Subcutaneous abdominal adipose tissue (tissue), 5 donors: Measurements from ENCODE around the gene MRPL44.

Experiments used
- H3K27ac ChIP-seq: one replicate; pipeline ENCODE4 v1.7.0; 2013; ENCODE audit warnings: low read depth, mild to moderate bottlenecking, inconsistent platforms, low read length, moderate library complexity
- H3K27me3 ChIP-seq, 5 donors: one replicate each; pipeline ENCODE4 v1.7.0; 2013; ENCODE audit warnings: low read length in 5 of 5, inconsistent platforms in 1 of 5; ENCODE audit not compliant: control insufficient read depth in 5 of 5, insufficient read depth in 4 of 5
- H3K36me3 ChIP-seq, 5 donors: one replicate each; pipeline ENCODE4 v1.7.0; 2013; ENCODE audit warnings: low read length in 5 of 5; ENCODE audit not compliant: control insufficient read depth in 5 of 5, insufficient read depth in 5 of 5
- H3K4me1 ChIP-seq, 5 donors: one replicate each; pipeline ENCODE4 v1.7.0; 2013; ENCODE audit warnings: low read length in 5 of 5, mild to moderate bottlenecking in 3 of 5, moderate library complexity in 1 of 5; ENCODE audit not compliant: control insufficient read depth in 5 of 5, insufficient read depth in 5 of 5
- H3K4me3 ChIP-seq, 5 donors: one replicate each; pipeline ENCODE4 v1.7.0; 2013; ENCODE audit warnings: low read length in 5 of 5, low read depth in 1 of 5
- H3K9ac ChIP-seq, 5 donors: one replicate each; pipeline ENCODE4 v1.7.0; 2013; ENCODE audit warnings: low read length in 5 of 5, mild to moderate bottlenecking in 4 of 5, moderate library complexity in 3 of 5
- H3K9me3 ChIP-seq, 5 donors: one replicate each; pipeline ENCODE4 v1.7.0; 2013; ENCODE audit warnings: low read length in 5 of 5; ENCODE audit not compliant: control insufficient read depth in 5 of 5
- donor health status: healthy.
- donor health status: healthy.
- donor health status: healthy.
- donor health status: healthy.
- donor health status: healthy.

The MRPL44 gene

GRCh38 chr2:223945755-223946154 lies 11.5 kb upstream of the MRPL44 start:
- Histone ChIP-seq H3K27me3 (no peaks in the 10 kb centered on the region), H3K4me1 (peaks cover 5 to 34% (median 28%) of the 10 kb centered on the region in 5 donors), H3K4me3 (peak overlapping the region in 3 of 5 donors; percentile 56 to 96 (median 78)), H3K9me3 (no peaks in the 10 kb centered on the region), H3K36me3 (no peaks in the 10 kb centered on the region), H3K27ac (peak overlapping the region; percentile 93), H3K9ac (no peak overlapping the region)

- Histone ChIP-seq H3K36me3 (no peaks in the 10 kb centered on the region), H3K9me3 (no peaks in the 10 kb centered on the region), H3K4me1 (peaks cover 5 to 31% (median 20%) of the 10 kb centered on the region in 5 donors), H3K27ac (no peak overlapping the region), H3K9ac (no peak overlapping the region), H3K4me3 (no peak overlapping the region), H3K27me3 (no peaks in the 10 kb centered on the region)
Measured at GRCh38 chr2:223947711-223948205, 9.5 kb upstream of the MRPL44 start.

DNA sequence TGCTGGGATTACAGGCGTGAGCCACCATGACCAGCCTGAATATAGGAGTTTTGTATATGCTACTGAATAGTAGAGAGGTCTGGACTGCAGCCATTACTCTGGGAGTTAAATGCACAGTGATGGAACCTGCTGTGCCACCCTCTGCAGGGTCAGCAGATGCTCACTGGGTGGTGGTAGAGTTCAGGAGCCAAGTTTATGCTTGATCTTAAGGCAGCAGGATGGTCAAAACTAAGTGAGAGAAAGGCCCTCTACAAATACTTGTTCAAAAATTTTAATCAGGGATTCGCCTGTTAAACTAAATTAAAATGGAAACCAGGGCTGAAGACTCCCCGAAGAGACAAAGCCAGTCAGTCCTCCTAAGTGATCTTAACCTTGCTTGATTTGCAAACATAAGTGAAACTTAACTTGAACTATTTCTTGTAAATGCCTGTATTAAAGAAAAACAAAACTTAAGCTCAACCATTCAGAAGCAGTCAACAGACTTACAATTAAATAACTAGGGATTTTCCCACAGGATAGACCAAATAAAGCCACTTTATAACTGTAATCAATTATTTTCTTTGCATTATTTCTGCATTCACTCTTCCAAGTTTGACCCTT lies 7.9 kb upstream of the MRPL44 start:
- H3K27ac ChIP-seq = no peak overlapping the region

DNA sequence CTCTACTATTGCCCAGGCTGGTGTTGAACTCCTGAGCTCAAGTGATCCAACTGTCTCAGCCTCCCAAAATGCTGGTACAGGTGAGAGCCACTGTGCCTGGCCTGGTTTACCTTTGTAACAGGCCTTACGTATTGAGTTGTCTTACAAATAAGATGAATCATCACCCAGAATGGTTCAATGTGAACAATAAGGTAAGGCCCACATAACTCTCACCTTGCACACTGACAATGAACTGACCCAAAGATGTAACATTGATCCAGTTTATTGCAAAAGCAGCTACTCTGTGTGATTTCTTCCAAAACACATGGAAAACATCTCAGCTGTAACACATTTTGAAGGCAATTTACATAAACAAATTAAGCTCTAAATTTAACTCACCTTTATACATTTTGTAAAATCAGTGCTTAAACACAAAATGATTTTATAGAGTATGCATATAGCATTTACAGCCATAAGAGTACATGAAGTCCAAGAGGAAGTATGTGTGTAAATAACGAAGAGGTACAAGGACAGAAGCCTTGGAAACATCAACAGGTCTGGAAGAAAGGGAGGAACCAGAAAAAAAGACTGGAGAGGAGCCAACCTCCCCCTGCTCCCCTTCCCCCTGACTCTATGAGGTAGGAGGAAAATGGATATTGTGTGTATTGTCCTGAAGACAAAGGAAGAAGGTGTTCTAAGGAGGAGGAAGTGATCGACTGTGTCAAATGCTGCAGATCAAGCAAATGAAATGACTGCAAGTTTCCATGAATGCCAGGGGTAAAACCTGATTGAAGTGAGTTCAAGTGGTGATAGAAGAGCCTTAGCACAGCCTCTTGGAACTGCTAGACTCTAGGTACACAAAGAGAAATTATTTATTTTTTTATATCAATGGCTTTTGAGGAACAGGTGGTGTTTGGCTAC lies 6.6 kb upstream of the MRPL44 start:
- no peaks in the 10 kb centered on the region for H3K36me3 ChIP-seq
- no peak overlapping the region for H3K27ac ChIP-seq
- no peak overlapping the region for H3K4me3 ChIP-seq
- peaks cover 0 to 14% (median 1%) of the 10 kb centered on the region in 5 donors for H3K4me1 ChIP-seq
- no peaks in the 10 kb centered on the region for H3K9me3 ChIP-seq
- H3K27me3 ChIP-seq = no peaks in the 10 kb centered on the region
- H3K9ac ChIP-seq = no peak overlapping the region

More for the DNA sequence above, 7.9 kb upstream of the MRPL44 start:
- Histone ChIP-seq H3K36me3 (no peaks in the 10 kb centered on the region), H3K4me3 (no peak overlapping the region), H3K27me3 (no peaks in the 10 kb centered on the region), H3K4me1 (peaks cover 0 to 18% (median 10%) of the 10 kb centered on the region in 5 donors), H3K9me3 (no peaks in the 10 kb centered on the region), H3K9ac (no peak overlapping the region)

DNA sequence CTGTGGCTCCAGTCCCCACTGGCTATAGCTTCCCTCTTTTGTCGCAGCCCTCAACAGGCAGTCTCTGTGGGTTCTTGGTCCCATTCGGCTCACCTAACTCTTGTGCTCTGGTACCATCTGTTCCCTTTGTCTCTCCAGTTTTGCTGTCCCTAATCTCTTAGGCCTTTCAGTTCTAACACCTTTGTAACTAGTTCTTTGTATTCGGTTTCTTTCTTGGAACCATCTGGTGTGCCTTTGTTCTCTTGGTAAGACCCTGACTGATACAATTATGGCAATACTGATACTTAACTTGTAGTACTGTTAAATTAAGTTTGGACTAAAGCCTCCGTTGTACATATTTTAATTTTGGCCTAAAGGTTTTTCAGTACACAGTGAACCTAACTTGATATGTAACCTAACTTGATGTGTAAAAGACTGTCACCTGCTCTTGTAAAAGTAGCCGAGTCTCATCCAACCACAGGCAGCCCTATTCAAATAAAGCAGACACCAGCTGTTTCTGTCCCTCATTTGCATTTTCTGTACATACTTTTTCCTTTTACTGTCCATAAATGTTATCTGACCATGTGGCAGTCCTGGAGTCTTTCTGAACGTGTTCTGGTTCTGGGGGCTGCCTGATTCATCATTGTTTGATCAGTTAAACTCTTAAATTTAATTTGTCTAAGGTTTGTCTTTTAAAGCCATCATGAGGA lies 4.8 kb upstream of the MRPL44 start:
- H3K9ac ChIP-seq = no peak overlapping the region
- no peak overlapping the region for H3K27ac ChIP-seq
- H3K9me3 ChIP-seq = no peaks in the 10 kb centered on the region
- peaks cover 0 to 18% (median 8%) of the 10 kb centered on the region in 5 donors for H3K4me1 ChIP-seq
- no peaks in the 10 kb centered on the region for H3K27me3 ChIP-seq
- no peaks in the 10 kb centered on the region for H3K36me3 ChIP-seq
- H3K4me3 ChIP-seq = no peak overlapping the region

DNA sequence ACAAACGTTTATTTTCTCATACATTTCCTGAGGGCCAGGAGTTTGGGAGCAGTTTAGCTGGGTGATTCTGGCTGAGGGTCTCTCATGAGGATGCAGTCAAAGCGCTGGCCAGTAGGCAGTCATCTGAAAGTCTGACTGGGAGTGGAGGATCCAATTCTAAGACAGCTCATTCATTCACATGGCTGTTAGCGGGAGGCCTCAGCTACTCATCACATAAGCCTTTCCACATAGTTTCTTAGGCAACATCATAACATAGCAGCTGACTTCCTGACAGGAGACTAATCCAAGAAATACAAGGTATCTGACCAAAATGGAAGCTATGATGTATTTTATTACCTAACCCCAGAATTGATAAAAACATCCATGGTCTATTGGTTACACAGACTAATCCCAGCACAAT lies 2.9 kb upstream of the MRPL44 start:
- Histone ChIP-seq H3K4me1 (peaks cover 0 to 35% (median 25%) of the 10 kb centered on the region in 5 donors), H3K27ac (no peak overlapping the region), H3K36me3 (no peaks in the 10 kb centered on the region), H3K27me3 (no peaks in the 10 kb centered on the region), H3K9me3 (no peaks in the 10 kb centered on the region), H3K9ac (no peak overlapping the region), H3K4me3 (no peak overlapping the region)

DNA sequence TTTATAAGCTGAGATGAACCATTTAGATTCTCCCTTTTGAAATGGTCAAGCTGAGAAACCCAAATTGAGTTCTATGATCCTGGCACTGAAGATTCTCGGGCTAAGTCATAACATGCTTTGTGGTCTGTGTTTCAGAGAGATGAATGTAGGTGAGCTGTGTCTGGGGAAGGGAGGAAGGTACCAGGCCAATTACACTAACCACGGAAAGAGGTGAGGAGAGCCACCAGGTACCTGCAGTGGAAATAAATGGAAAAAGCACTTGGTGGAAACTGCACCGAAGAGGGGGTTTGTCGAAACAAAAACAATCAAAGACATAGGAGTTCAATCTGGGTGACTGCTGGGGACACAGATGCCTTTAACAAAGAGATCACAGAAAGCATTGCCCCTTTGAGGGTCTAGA lies 963 bp upstream of the MRPL44 start:
- H3K27ac ChIP-seq = peak overlapping the region; percentile 89
- peak overlapping the region in 3 of 5 donors; percentile 88 to 95 (median 94) for H3K4me3 ChIP-seq
- H3K4me1 ChIP-seq = peaks cover 5 to 49% (median 43%) of the 10 kb centered on the region in 5 donors
- H3K9ac ChIP-seq = peak overlapping the region; percentile 51 to 93 (median 71)
- peaks cover 3 to 10% (median 5%) of the 10 kb centered on the region in 5 donors for H3K36me3 ChIP-seq
- H3K27me3 ChIP-seq = no peaks in the 10 kb centered on the region
- no peaks in the 10 kb centered on the region for H3K9me3 ChIP-seq

DNA sequence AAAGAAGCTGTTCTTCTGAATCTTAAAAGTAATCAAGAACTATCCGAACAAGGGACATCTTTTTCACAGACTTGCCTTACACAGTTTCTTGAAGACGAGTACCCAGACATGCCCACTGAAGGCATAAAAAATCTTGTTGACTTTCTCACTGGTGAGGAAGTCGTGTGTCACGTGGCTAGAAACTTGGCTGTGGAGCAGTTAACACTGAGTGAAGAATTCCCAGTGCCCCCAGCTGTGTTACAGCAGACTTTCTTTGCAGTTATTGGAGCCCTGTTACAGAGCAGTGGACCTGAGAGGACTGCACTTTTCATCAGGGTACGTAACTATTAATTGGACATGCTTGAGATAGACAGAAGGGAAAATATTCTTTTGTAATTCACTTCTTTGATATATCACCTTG lies 2.4 kb downstream of the MRPL44 start:
- Histone ChIP-seq H3K27me3 (no peaks in the 10 kb centered on the region), H3K4me1 (peaks cover 5 to 67% (median 55%) of the 10 kb centered on the region in 5 donors), H3K36me3 (peaks cover 5 to 17% (median 14%) of the 10 kb centered on the region in 5 donors), H3K9me3 (no peaks in the 10 kb centered on the region), H3K9ac (peak overlapping the region in 4 of 5 donors; percentile 33 to 98 (median 50)), H3K4me3 (peak overlapping the region in 2 of 5 donors; percentile 19 to 95), H3K27ac (peak overlapping the region; percentile 56)

DNA sequence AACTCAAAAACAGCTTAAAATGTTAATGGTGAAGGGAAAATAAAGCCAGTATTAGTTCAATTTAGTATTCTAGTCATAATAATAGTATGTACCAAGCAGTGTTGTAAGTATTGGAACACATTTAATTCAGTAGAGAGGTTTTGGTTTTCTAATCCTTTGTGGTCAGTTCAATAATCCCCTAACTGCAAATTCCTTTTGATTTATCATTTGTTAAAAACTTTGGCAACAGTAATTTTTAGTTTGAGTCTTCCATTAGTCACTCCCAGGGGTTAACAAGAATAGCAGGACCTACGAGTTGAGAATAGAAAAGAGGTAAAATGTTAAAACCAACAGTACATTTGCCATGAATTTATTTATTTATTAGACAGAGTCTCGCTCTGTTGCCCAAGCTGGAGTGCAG lies 10.7 kb downstream of the MRPL44 start:
- peaks cover 0 to 11% (median 6%) of the 10 kb centered on the region in 5 donors for H3K4me1 ChIP-seq
- H3K27ac ChIP-seq = no peak overlapping the region
- H3K27me3 ChIP-seq = no peaks in the 10 kb centered on the region
- H3K4me3 ChIP-seq = no peak overlapping the region
- no peak overlapping the region for H3K9ac ChIP-seq
- peaks cover 5 to 44% (median 20%) of the 10 kb centered on the region in 5 donors for H3K36me3 ChIP-seq
- no peaks in the 10 kb centered on the region for H3K9me3 ChIP-seq
